Measurements from ENCODE around the gene LAMTOR4. TPM values are rescaled to one million over a fixed set of nuclear protein-coding genes. Genes with fewer than 3 reads are reported as not detected.

LAMTOR4 gene
- total and polyA plus RNA-seq, 2 of the 13 experiments (the other 11 are each of a cell fraction or from before 2014, with no cell fraction given) = 115 to 118 TPM

DNA sequence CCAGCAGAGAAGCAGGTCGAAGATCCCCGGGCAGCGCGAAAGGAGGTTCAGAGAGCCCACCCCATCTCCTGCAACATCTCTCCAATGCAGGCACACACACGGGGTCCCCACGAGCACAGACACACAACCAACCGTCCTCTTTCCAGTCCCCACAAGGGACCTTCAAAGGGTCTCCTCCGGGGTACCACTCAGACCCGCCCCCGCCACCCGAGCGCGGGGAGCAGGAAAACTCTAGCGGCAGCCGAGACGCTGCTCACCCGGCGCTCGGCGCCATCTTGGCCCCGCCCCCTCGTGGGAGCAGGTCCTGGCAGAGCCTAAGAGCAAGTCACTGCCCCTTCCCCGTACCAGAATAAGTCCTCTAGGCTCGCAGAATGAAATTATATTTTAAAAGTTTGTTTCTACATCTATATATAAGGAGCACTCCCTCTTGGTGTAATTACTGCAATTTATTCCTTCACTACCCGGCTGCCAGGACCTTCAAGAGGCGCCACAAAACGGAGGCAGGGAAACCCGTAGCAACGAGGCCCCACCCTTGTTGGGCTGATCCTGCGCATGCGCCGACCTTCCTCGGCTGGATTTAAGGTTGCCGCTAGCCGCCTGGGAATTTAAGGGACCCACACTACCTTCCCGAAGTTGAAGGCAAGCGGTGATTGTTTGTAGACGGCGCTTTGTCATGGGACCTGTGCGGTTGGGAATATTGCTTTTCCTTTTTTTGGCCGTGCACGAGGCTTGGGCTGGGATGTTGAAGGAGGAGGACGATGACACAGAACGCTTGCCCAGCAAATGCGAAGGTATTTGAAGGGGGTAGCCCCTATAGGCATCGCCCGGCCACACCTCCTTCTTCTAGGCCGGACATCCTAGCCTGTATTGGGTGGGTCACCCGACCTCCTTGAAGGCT lies 29.4 kb upstream of the LAMTOR4 start, which contains the start of the genes CNPY4 and TAF6 (continued):
- TF ChIP-seq ZKSCAN5 (CRISPR knock-in tag; IDR thresholded peaks at IDR 0.05) (no peak), GABPA (IDR thresholded peaks at IDR 0.05; ENCODE audit: low read depth, low read length) (no peak), GABPA (CRISPR knock-in tag; IDR thresholded peaks at IDR 0.05; ENCODE audit: low read depth) (no peak), ZNF792 (CRISPR knock-in tag; IDR thresholded peaks at IDR 0.05) (peak; percentile 61), ZNF83 (CRISPR knock-in tag; IDR thresholded peaks at IDR 0.05; ENCODE audit: borderline replicate concordance) (no peak), TBX2 (CRISPR knock-in tag; IDR thresholded peaks at IDR 0.05; ENCODE audit: borderline replicate concordance) (peak; percentile 60), MTA3 (CRISPR knock-in tag; IDR thresholded peaks at IDR 0.05) (no peak), ZFX (CRISPR knock-in tag; IDR thresholded peaks at IDR 0.05; ENCODE audit: low read depth) (no peak), RARA (CRISPR knock-in tag; IDR thresholded peaks at IDR 0.05) (peak; percentile 41; the same call in 1 of the 2 replicates), ZNF703 (CRISPR knock-in tag; IDR thresholded peaks at IDR 0.05; ENCODE audit: borderline replicate concordance) (no peak), JUN (CRISPR knock-in tag; IDR thresholded peaks at IDR 0.05) (no peak), POLR2A (IDR thresholded peaks at IDR 0.05; ENCODE audit: insufficient read depth in 1 of 2, low read depth in 2 of 2, low read length in 2 of 2) (no peak; a peak in 1 of 4 replicates), SMARCC2 (IDR thresholded peaks at IDR 0.05) (no peak), ZNF776 (CRISPR knock-in tag; IDR thresholded peaks at IDR 0.05) (no peak), ELF3 (CRISPR knock-in tag; IDR thresholded peaks at IDR 0.05) (0 out of 2 replicates have a peak, but pooled peaks have one; percentile 34), ZNF674 (CRISPR knock-in tag; IDR thresholded peaks at IDR 0.05; ENCODE audit: low read depth) (no peak), CBX5 (CRISPR knock-in tag; IDR thresholded peaks at IDR 0.05; ENCODE audit: borderline replicate concordance) (no peak; the same call in 1 of the 2 replicates), PCBP1 (IDR thresholded peaks at IDR 0.05; ENCODE audit: borderline replicate concordance, low read depth, low read length) (no peak), ARNTL (CRISPR knock-in tag; IDR thresholded peaks at IDR 0.05) (peak; percentile 40; the same call in 1 of the 2 replicates)
- TF ChIP-seq, protein P1, sequence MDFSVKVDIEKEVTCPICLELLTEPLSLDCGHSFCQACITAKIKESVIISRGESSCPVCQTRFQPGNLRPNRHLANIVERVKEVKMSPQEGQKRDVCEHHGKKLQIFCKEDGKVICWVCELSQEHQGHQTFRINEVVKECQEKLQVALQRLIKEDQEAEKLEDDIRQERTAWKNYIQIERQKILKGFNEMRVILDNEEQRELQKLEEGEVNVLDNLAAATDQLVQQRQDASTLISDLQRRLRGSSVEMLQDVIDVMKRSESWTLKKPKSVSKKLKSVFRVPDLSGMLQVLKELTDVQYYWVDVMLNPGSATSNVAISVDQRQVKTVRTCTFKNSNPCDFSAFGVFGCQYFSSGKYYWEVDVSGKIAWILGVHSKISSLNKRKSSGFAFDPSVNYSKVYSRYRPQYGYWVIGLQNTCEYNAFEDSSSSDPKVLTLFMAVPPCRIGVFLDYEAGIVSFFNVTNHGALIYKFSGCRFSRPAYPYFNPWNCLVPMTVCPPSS (IDR thresholded peaks at IDR 0.05) = no peak
- TF ChIP-seq, protein P2, sequence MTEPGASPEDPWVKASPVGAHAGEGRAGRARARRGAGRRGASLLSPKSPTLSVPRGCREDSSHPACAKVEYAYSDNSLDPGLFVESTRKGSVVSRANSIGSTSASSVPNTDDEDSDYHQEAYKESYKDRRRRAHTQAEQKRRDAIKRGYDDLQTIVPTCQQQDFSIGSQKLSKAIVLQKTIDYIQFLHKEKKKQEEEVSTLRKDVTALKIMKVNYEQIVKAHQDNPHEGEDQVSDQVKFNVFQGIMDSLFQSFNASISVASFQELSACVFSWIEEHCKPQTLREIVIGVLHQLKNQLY (CRISPR knock-in tag; IDR thresholded peaks at IDR 0.05) = no peak
- TF ChIP-seq, protein P3, sequence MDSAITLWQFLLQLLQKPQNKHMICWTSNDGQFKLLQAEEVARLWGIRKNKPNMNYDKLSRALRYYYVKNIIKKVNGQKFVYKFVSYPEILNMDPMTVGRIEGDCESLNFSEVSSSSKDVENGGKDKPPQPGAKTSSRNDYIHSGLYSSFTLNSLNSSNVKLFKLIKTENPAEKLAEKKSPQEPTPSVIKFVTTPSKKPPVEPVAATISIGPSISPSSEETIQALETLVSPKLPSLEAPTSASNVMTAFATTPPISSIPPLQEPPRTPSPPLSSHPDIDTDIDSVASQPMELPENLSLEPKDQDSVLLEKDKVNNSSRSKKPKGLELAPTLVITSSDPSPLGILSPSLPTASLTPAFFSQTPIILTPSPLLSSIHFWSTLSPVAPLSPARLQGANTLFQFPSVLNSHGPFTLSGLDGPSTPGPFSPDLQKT (CRISPR knock-in tag; IDR thresholded peaks at IDR 0.05; ENCODE audit: borderline replicate concordance) = no peak
- TF ChIP-seq, protein P4, sequence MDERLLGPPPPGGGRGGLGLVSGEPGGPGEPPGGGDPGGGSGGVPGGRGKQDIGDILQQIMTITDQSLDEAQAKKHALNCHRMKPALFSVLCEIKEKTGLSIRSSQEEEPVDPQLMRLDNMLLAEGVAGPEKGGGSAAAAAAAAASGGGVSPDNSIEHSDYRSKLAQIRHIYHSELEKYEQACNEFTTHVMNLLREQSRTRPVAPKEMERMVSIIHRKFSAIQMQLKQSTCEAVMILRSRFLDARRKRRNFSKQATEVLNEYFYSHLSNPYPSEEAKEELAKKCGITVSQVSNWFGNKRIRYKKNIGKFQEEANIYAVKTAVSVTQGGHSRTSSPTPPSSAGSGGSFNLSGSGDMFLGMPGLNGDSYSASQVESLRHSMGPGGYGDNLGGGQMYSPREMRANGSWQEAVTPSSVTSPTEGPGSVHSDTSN (CRISPR knock-in tag; IDR thresholded peaks at IDR 0.05) = no peak
- TF ChIP-seq, protein P5, sequence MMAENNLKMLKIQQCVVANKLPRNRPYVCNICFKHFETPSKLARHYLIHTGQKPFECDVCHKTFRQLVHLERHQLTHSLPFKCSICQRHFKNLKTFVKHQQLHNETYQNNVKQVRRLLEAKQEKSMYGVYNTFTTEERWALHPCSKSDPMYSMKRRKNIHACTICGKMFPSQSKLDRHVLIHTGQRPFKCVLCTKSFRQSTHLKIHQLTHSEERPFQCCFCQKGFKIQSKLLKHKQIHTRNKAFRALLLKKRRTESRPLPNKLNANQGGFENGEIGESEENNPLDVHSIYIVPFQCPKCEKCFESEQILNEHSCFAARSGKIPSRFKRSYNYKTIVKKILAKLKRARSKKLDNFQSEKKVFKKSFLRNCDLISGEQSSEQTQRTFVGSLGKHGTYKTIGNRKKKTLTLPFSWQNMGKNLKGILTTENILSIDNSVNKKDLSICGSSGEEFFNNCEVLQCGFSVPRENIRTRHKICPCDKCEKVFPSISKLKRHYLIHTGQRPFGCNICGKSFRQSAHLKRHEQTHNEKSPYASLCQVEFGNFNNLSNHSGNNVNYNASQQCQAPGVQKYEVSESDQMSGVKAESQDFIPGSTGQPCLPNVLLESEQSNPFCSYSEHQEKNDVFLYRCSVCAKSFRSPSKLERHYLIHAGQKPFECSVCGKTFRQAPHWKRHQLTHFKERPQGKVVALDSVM (CRISPR knock-in tag; IDR thresholded peaks at IDR 0.05) = no peak
